Measurements from ENCODE around the gene HAT1.

- TF ChIP-seq YY1 (IDR thresholded peaks at IDR 0.05; ENCODE audit: insufficient read depth, insufficient read length) (no peak), ZNF274 (IDR thresholded peaks at IDR 0.05; ENCODE audit: low read depth, low read length) (no peak)
Measured at GRCh38 chr2:171924170-171924942, 2.1 kb downstream of the HAT1 start.
